Epithelial cell of esophagus (primary cell): ENCODE measurements around the gene PDE8B.

Experiments
- DNase-seq: peaks from one replicate; pipeline ENCODE4 v3.0.0; 2010; ENCODE audit warnings: low read depth
- H3K4me3 ChIP-seq: 2 replicates; pipeline ENCODE4 v1.5.1; 2011; ENCODE audit warnings: mild to moderate bottlenecking, low read length, control low read depth
- CTCF ChIP-seq: IDR thresholded peaks from 2 replicates; pipeline ENCODE4 v1.5.1; 2011; ENCODE audit warnings: low read depth, mild to moderate bottlenecking, low read length, control low read depth, inconsistent platforms; ENCODE audit not compliant: insufficient read depth; ENCODE audit errors: missing control alignments

PDE8B gene

GRCh38 chr5:77280036-77280435, 69.6 kb downstream of the PDE8B start:
- H3K4me3 ChIP-seq: no peak overlapping the region
- no peak for TF ChIP-seq CTCF
- DNase-seq: no peak

- no peak for DNase-seq
Observed at GRCh38 chr5:77281969-77282336, 71.5 kb downstream of the PDE8B start.

GRCh38 chr5:77282337-77283027, 72.0 kb downstream of the PDE8B start:
- TF ChIP-seq CTCF: peak; percentile 11
- peak; percentile 71 for DNase-seq

More at GRCh38 chr5:77281969-77282336, 71.5 kb downstream of the PDE8B start:
- no peak overlapping the region for H3K4me3 ChIP-seq
- no peak for TF ChIP-seq CTCF

GRCh38 chr5:77285251-77285841, 74.9 kb downstream of the PDE8B start:
- no peak overlapping the region for H3K4me3 ChIP-seq
- TF ChIP-seq CTCF: no peak
- DNase-seq: peak; percentile 24

More at GRCh38 chr5:77282337-77283027, 72.0 kb downstream of the PDE8B start:
- H3K4me3 ChIP-seq: no peak overlapping the region

GRCh38 chr5:77292026-77292757, 81.7 kb downstream of the PDE8B start:
- no peak overlapping the region for H3K4me3 ChIP-seq
- DNase-seq: no peak
- no peak for TF ChIP-seq CTCF

GRCh38 chr5:77294185-77294584, 83.7 kb downstream of the PDE8B start:
- no peak for DNase-seq
- no peak for TF ChIP-seq CTCF
- no peak overlapping the region for H3K4me3 ChIP-seq
